GM12878 (cell line): ENCODE measurements around the gene VEGFB. TPM values are rescaled to one million over a fixed set of nuclear protein-coding genes. Genes with fewer than 3 reads are reported as not detected.

Experiments used
- ATAC-seq: fragments of 200-7000 bp; cut with Tn5 transposase; 3 replicates; pipeline ENCODE4 v1.9.1; 2020; ENCODE audit warnings: mild to moderate bottlenecking, moderate library complexity
- BruUV-seq: library from RNA; stranded (reverse); fragments of 400-500 nt; replicated peaks from 2 replicates; lab custom pipeline; 2021; lab: Mats Ljungman, UMichigan
- CTCF ChIA-PET: fragments of 300-600 bp; sonication (Branson Sonifier 250); formaldehyde crosslinking; extraction: SDS; loops from one replicate; lab custom pipeline; 2021; ENCODE audit warnings: inconsistent platforms; lab: Yijun Ruan, JAX
- POLR2A ChIA-PET: fragments of 350-600 bp; formaldehyde crosslinking; extraction: SDS; loops from one replicate; lab custom pipeline; 2021; ENCODE audit warnings: inconsistent platforms; lab: Charles Lee
- RAD21 ChIA-PET: fragments of 300-600 bp; sonication (Branson Sonifier 250); formaldehyde crosslinking; loops from one replicate; lab custom pipeline; 2023; ENCODE audit warnings: antibody characterized with exemption; ENCODE audit not compliant: unreplicated experiment; lab: Charles Lee
- SMC1A ChIA-PET: fragments of 300-600 bp; sonication (Branson Sonifier 250); formaldehyde crosslinking; loops from one replicate; lab custom pipeline; 2023; ENCODE audit not compliant: unreplicated experiment, uncharacterized antibody; lab: Charles Lee
- DNase-seq: peaks from one replicate; pipeline ENCODE4 v3.0.0-alpha.2; 2011; ENCODE audit warnings: low read depth, low spot score
- FAIRE-seq: peaks from 3 replicates; lab custom pipeline; 2011; peaks lifted over from hg19 to GRCh38; lab: Jason Lieb, UNC
- H2AFZ ChIP-seq: 2 replicates; pipeline ENCODE4 v1.6.0; 2011; ENCODE audit warnings: low read depth, low read length, control low read depth; ENCODE audit not compliant: control insufficient read depth
- H3K27ac ChIP-seq: 2 replicates; pipeline ENCODE4 v1.5.1; 2011; ENCODE audit warnings: control low read depth; ENCODE audit not compliant: control insufficient read depth, insufficient read depth
- H3K27me3 ChIP-seq, 2 experiments: replicated peaks in 1 of 2; 2 replicates each; pipeline versions ENCODE4 v1.6.0 to v1.6.1; 2011; ENCODE audit warnings: low read length in 1 of 2; ENCODE audit not compliant: control insufficient read depth in 2 of 2, insufficient read depth in 2 of 2
- H3K36me3 ChIP-seq, 2 experiments: 2 replicates each; pipeline ENCODE4 v1.5.1; 2011; ENCODE audit warnings: low read length in 1 of 2; ENCODE audit not compliant: control insufficient read depth in 2 of 2, insufficient read depth in 2 of 2
- H3K4me1 ChIP-seq: 2 replicates; pipeline ENCODE4 v1.6.1; 2011; ENCODE audit warnings: mild to moderate bottlenecking, low read length, moderate library complexity, mixed read lengths; ENCODE audit not compliant: control insufficient read depth, insufficient read depth
- H3K4me2 ChIP-seq: 2 replicates; pipeline ENCODE4 v1.6.0; 2011; ENCODE audit warnings: control low read depth; ENCODE audit not compliant: control insufficient read depth, insufficient read depth
- H3K4me3 ChIP-seq: fragments of 200-600 bp; sonication (generic); 2 replicates; pipeline ENCODE4 v1.5.1; 2016
- H3K79me2 ChIP-seq: 2 replicates; pipeline ENCODE4 v1.6.0; 2011; ENCODE audit warnings: low read length; ENCODE audit not compliant: control insufficient read depth, insufficient read depth
- H3K9ac ChIP-seq: 2 replicates; pipeline ENCODE4 v1.8.0; 2011; ENCODE audit warnings: low read length, control low read depth, mixed read lengths; ENCODE audit not compliant: control insufficient read depth, insufficient read depth
- H3K9me3 ChIP-seq: replicated peaks from 3 replicates; pipeline ENCODE4 v1.5.1; 2011; ENCODE audit warnings: mild to moderate bottlenecking, low read length; ENCODE audit not compliant: control insufficient read depth, insufficient read depth
- H4K20me1 ChIP-seq: 2 replicates; pipeline ENCODE4 v1.6.0; 2011; ENCODE audit not compliant: control insufficient read depth, insufficient read depth
- ATF3 ChIP-seq: IDR thresholded peaks from 2 replicates; pipeline ENCODE4 v1.6.1; 2011; ENCODE audit warnings: low read depth, mild to moderate bottlenecking, low read length, moderate library complexity, borderline replicate concordance; ENCODE audit errors: extremely low read depth
- BCL11A ChIP-seq: IDR thresholded peaks from 2 replicates; pipeline ENCODE4 v1.6.1; 2011; ENCODE audit warnings: low read depth, low read length
- CREB1 ChIP-seq: IDR thresholded peaks from 2 replicates; pipeline ENCODE4 v1.6.1; 2012; ENCODE audit warnings: low read depth, mild to moderate bottlenecking, inconsistent platforms
- GATAD2B ChIP-seq: fragments of 450-650 bp; conservative IDR thresholded peaks from 2 replicates; pipeline ENCODE4 v1.6.1; 2017; ENCODE audit warnings: low read depth, mild to moderate bottlenecking, moderate library complexity
- HDAC2 ChIP-seq: fragments of 200-600 bp; sonication (generic); IDR thresholded peaks from 2 replicates; pipeline ENCODE4 v1.6.1; 2017
- POLR2A ChIP-seq: IDR thresholded peaks from 2 replicates; pipeline ENCODE4 v1.6.1; 2011; ENCODE audit warnings: low read depth, mild to moderate bottlenecking, low read length
- SMARCA5 ChIP-seq: fragments of 450-650 bp; IDR thresholded peaks from 2 replicates; pipeline ENCODE4 v1.6.1; 2017; ENCODE audit warnings: mild to moderate bottlenecking
- SPI1 ChIP-seq: IDR thresholded peaks from 2 replicates; pipeline ENCODE4 v1.6.1; 2011; ENCODE audit warnings: low read depth, mild to moderate bottlenecking, low read length, moderate library complexity, borderline replicate concordance; ENCODE audit not compliant: insufficient read depth
- ZNF687 ChIP-seq: fragments of 450-650 bp; IDR thresholded peaks from 2 replicates; pipeline ENCODE4 v1.6.1; 2017; ENCODE audit warnings: mild to moderate bottlenecking, moderate library complexity
- WGBS: methylation state at CpG from one replicate; pipeline ENCODE4 v1.1.6; 2016; ENCODE audit warnings: low lambda C conversion rate; ENCODE audit not compliant: insufficient replicate concordance, insufficient coverage; ENCODE audit errors: missing lambda C conversion rate; 5-methylcytosine and 5-hydroxymethylcytosine counted together
- in situ Hi-C: fragments of 300-500 bp; cut with MboI; formaldehyde crosslinking; loops from 9 replicates; pipeline ENCODE4 v1.14.3; 2018; ENCODE audit warnings: mixed read lengths
- intact Hi-C: fragments of 100-400 bp; cut with micrococcal nuclease; formaldehyde crosslinking; loops from one replicate; pipeline ENCODE4 v1.14.2; 2022; ENCODE audit not compliant: unreplicated experiment
- polyA plus RNA-seq, 11 experiments: library from polyadenylated mRNA; depleted of rRNA in 4 of 11; unstranded in 6 of 11; stranded (reverse) in 5 of 11; fragments of >200 nt; fragmentation: Nextera tagmentation in 4 of 11; fragmentation: Illumina TruSeq in 1 of 11; extraction: Ambion mirVana in 4 of 11; extraction: Trizol in 1 of 11; gene quantifications; 1 replicate in 1 of 11; 2 replicates in 10 of 11; pipeline versions ENCODE4 v1.2.1 to v1.2.3, GENCODE V29; 2011 to 2016; ENCODE audit warnings: inconsistent platforms in 2 of 11, missing spikeins in 2 of 11, low read depth in 1 of 11
- total RNA-seq, 4 experiments: library from RNA; depleted of rRNA in 3 of 4; stranded (reverse); fragments of >200 nt in 3 of 4; fragmentation: Illumina TruSeq in 1 of 4; extraction: Trizol in 1 of 4; gene quantifications; 2 replicates each; pipeline versions ENCODE4 v1.2.1 to v1.2.3, GENCODE V29; 2013 to 2021

The VEGFB gene
- total and polyA plus RNA-seq, 10 of the 15 experiments (the other 5 are each of a cell fraction or from before 2014, with no cell fraction given): 7.0 to 75.8 (median 20.3) TPM

- 1% methylated on average over 9 of the region's 13 CpGs for WGBS
- H3K4me2 ChIP-seq: peak overlapping the region; percentile 89
- in situ Hi-C loops: no loop called here
- ChIA-PET CTCF (interaction anchor here (0.7 to 4.8 kb wide), 11 partner anchors 9 to 91 kb away, joined by 3 to 64 read pairs (median 6); partner anchors contain the start of genes CATSPERZ, FERMT3, FKBP2 and NUDT22), POLR2A (interaction anchor here (0.6 to 1.8 kb wide), 9 partner anchors 9 to 53 kb away, joined by 3 to 9 read pairs (median 4); partner anchors contain the start of genes FKBP2, NUDT22 and TRPT1), RAD21 (interaction anchor here (1.4 to 3.1 kb wide), 3 partner anchors 9 to 50 kb away, joined by 5 to 30 read pairs (median 7); partner anchors contain the start of genes CATSPERZ, FERMT3 and FKBP2), SMC1A (interaction anchor here (0.7 to 1.2 kb wide), 3 partner anchors 19 to 50 kb away, joined by 3 to 5 read pairs (median 3); no protein-coding TSS in a partner anchor)
- H3K4me3 ChIP-seq: peak overlapping the region; percentile 38; the same call in 1 of the 2 replicates
- FAIRE-seq: no peak
- no peaks in the 10 kb centered on the region; a peak in 1 of 4 replicates for H3K36me3 ChIP-seq
- TF ChIP-seq CREB1: no peak
- H3K79me2 ChIP-seq: peaks cover 10% of the 10 kb centered on the region
- peak overlapping the region; percentile 85; the same call in 1 of the 2 replicates for H2AFZ ChIP-seq
- H3K27me3 ChIP-seq: no peaks in the 10 kb centered on the region
- intact Hi-C loops: loop anchor here (2.0 kb wide), 2 partner anchors 18 to 50 kb away; partner anchors contain the start of gene CATSPERZ
- no peaks in the 10 kb centered on the region for H3K9me3 ChIP-seq
- BruUV-seq: no TSS peak
- peaks cover 10% of the 10 kb centered on the region for H3K4me1 ChIP-seq
- no peaks in the 10 kb centered on the region for H4K20me1 ChIP-seq
- no peak overlapping the region for H3K9ac ChIP-seq
- H3K27ac ChIP-seq: no peak overlapping the region
- peak; percentile 13 for ATAC-seq
- DNase-seq: no peak
These were observed 16.1 kb downstream of the VEGFB start for GRCh38 chr11:64250415-64251015.

- Histone ChIP-seq H3K27ac (no peak within 1 kb of the TSS), H3K79me2 (peaks cover 3% of the 10 kb centered on the region), H3K9ac (peak within 1 kb of the TSS; percentile 82), H3K4me1 (peaks cover 10% of the 10 kb centered on the region), H3K27me3 (no peaks in the 10 kb centered on the region), H3K36me3 (no peaks in the 10 kb centered on the region; a peak in 1 of 4 replicates), H3K4me3 (peak within 1 kb of the TSS; percentile 66), H2AFZ (peak within 1 kb of the TSS; percentile 85), H3K9me3 (no peaks in the 10 kb centered on the region), H3K4me2 (peak within 1 kb of the TSS; percentile 100), H4K20me1 (no peaks in the 10 kb centered on the region)
- 2% methylated on average over 29 of the region's 75 CpGs for WGBS
- DNase-seq: no peak
- FAIRE-seq: no peak
- peak; percentile 68 for ATAC-seq
- in situ Hi-C loops (no loop called here), intact Hi-C loops (loop anchor here (2.0 kb wide), 2 partner anchors 18 to 50 kb away; partner anchors contain the start of gene CATSPERZ)
- SMC1A ChIA-PET: interaction anchor here (1.7 kb wide), 1 partner anchor 46 kb away, joined by 15 read pairs; the partner anchor contains the start of gene FERMT3
- no TSS peak for BruUV-seq
- POLR2A ChIA-PET: interaction anchor here (1.0 to 2.0 kb wide), 8 partner anchors 10 to 54 kb away, joined by 3 to 12 read pairs (median 6); partner anchors contain the start of genes ESRRA, FERMT3 and FKBP2
- CTCF ChIA-PET: interaction anchor here (0.5 to 4.8 kb wide), 16 partner anchors 9 to 90 kb away, joined by 3 to 64 read pairs (median 5); partner anchors contain the start of genes CATSPERZ, FERMT3, FKBP2 and NUDT22
- RAD21 ChIA-PET: interaction anchor here (1.0 to 3.1 kb wide), 7 partner anchors 10 to 67 kb away, joined by 3 to 30 read pairs (median 4); partner anchors contain the start of genes CATSPERZ, FERMT3, FKBP2 and PRDX5
- TF ChIP-seq HDAC2: no peak
- TF ChIP-seq ZNF687: no peak
- no peak for TF ChIP-seq ATF3
- no peak for TF ChIP-seq BCL11A
- TF ChIP-seq POLR2A: peak; percentile 74
- no peak for TF ChIP-seq SPI1
- TF ChIP-seq SMARCA5: no peak
- peak; percentile 75; the same call in 1 of the 2 replicates for TF ChIP-seq GATAD2B
These were observed 16.8 kb downstream of the VEGFB start, which contains the start of gene PLCB3 for GRCh38 chr11:64251016-64251752. TSS of gene PLCB3 (plus strand) at chr11:64251530. CDS start at chr11:64251650, 120 bp downstream.
